AG04450 (cell line): ENCODE measurements around the gene CACNA2D3. TPM values are rescaled to one million over a fixed set of nuclear protein-coding genes. Genes with fewer than 3 reads are reported as not detected.

Experiments used
- CTCF ChIA-PET: fragments of 300-600, 350-600 bp; formaldehyde crosslinking; extraction: SDS; loops from one replicate; lab custom pipeline; 2022; ENCODE audit warnings: antibody characterized with exemption, inconsistent platforms; lab: Charles Lee
- POLR2A ChIA-PET: fragments of 350-600 bp; formaldehyde crosslinking; extraction: SDS; loops from one replicate; lab custom pipeline; 2021; ENCODE audit warnings: antibody characterized with exemption, inconsistent platforms; lab: Yijun Ruan, JAX
- DNase-seq: peaks from one replicate; pipeline ENCODE4 v3.0.0-alpha.2; 2011; ENCODE audit warnings: low read depth, low spot score
- H3K27ac ChIP-seq: one replicate; pipeline ENCODE4 v1.5.1; 2012; ENCODE audit warnings: low read depth, low read length, control low read depth
- H3K27me3 ChIP-seq: one replicate; pipeline ENCODE4 v1.6.0; 2012; ENCODE audit warnings: low read length; ENCODE audit not compliant: control insufficient read depth, insufficient read depth
- H3K4me3 ChIP-seq: 2 replicates; pipeline ENCODE4 v1.5.1; 2011; ENCODE audit warnings: mild to moderate bottlenecking, low read depth, low read length, control low read depth
- H3K9me3 ChIP-seq: 2 replicates; pipeline ENCODE4 v1.5.1; 2012; ENCODE audit warnings: low read length; ENCODE audit not compliant: control insufficient read depth, insufficient read depth
- CTCF ChIP-seq: IDR thresholded peaks from 2 replicates; pipeline ENCODE4 v1.5.1; 2011; ENCODE audit warnings: low read depth, low read length, control low read depth, inconsistent platforms
- polyA plus RNA-seq: library from polyadenylated mRNA; depleted of rRNA; stranded (reverse); fragments of >200 nt; gene quantifications from 2 replicates; pipeline ENCODE4 v1.2.3, GENCODE V29; 2011

The CACNA2D3 gene
- polyA plus RNA-seq, 1 experiment = 0.32 TPM

DNA sequence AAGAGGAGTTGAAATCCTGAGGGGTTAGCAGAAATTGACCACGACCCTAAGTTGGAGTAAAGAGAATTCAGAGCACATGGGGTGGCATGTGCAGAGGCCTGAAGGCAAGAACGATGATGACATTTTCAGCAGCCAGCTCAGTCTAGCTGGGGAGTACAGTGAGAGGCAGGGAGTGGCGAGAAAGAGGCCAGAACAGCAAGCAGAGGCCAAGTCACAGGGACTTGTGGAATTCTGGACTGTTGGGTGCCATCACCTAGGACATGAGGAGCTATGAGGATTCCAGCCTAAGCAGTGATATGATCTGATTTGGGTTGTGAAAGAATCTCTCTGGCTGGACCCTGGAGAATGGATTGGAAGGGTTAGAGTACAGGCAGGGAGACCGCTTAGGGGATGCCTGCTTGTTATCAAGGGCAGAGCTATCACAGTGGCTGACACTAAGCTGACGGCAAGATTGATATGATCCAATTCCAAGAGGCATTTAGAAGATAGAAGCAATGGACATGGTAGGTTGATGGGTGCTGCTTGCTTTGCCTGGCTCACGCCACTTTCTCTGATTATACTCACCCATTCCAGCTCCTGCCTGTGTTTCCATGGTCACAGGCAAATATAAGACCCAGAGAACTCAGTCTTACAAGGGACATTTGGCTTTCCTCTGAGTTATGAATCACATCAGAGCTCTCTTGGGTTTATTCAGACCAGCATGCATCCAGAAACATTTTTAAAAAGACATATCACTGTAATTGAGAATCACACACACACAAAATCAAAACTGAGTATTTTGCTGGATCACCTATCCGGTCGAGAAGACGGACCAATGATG lies 739.1 kb downstream of the CACNA2D3 start:
- CTCF ChIA-PET = interaction anchor here (0.5 to 1.8 kb wide), 2 partner anchors 8 to 1020 kb away, joined by 3 to 13 read pairs; no protein-coding TSS in a partner anchor
- no peak for TF ChIP-seq CTCF

GRCh38 chr3:54862526-54862925 lies 740.2 kb downstream of the CACNA2D3 start:
- ChIA-PET CTCF (interaction anchor here (1.8 kb wide), 1 partner anchor 10 kb away, joined by 13 read pairs; no protein-coding TSS in a partner anchor), POLR2A (no interaction called here)
- no peak for DNase-seq
- no peak overlapping the region for H3K27ac ChIP-seq
- no peaks in the 10 kb centered on the region for H3K27me3 ChIP-seq
- H3K4me3 ChIP-seq = no peak overlapping the region
- TF ChIP-seq CTCF = no peak
- no peaks in the 10 kb centered on the region for H3K9me3 ChIP-seq

More for the DNA sequence above, 739.1 kb downstream of the CACNA2D3 start:
- no peak overlapping the region for H3K27ac ChIP-seq
- no peak overlapping the region for H3K4me3 ChIP-seq
- POLR2A ChIA-PET = no interaction called here
- no peak for DNase-seq
- no peaks in the 10 kb centered on the region for H3K27me3 ChIP-seq
- no peaks in the 10 kb centered on the region for H3K9me3 ChIP-seq

DNA sequence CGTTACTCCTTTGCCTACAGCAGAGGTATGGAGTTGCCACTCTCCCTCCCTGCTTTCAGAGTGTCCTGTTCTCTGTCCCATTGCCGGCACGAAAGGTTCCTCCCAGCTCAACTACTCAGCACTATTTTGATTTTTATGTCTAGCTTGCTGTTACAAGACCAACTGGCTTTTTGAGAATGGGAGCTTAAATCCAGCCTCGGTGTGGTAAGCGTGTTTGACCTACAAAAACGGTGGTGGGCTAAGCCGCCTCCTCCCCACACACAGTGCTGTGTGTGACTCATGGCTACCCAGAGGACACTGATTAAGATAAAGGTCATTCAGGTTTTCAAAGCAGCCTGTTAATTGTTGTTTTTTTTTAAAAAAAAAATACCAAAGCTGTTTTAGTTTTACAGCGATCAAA lies 741.0 kb downstream of the CACNA2D3 start:
- H3K27me3 ChIP-seq = no peaks in the 10 kb centered on the region
- H3K4me3 ChIP-seq = no peak overlapping the region
- no peak for DNase-seq
- H3K27ac ChIP-seq = no peak overlapping the region
- no peak for TF ChIP-seq CTCF
- CTCF ChIA-PET = no interaction called here
- POLR2A ChIA-PET = no interaction called here
- H3K9me3 ChIP-seq = no peaks in the 10 kb centered on the region

DNA sequence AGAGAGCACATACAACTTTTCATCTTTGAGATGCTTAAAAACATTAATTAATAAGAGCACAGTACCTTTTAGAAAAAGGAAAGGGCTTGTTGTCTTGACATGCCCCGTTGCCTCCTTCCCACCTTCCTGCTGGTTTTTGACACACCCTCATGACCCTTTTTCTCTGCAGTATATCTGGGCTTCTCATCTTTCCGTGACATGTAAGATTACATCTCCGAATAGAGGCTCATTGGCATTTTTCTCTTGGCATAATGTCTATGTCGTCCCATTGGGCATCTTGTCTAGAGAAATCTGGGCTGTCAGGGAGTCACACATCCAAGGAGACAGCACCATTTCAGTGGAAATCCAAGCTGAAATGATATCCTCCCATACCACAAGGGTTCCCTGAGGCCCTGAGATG lies 741.4 kb downstream of the CACNA2D3 start:
- no peak for TF ChIP-seq CTCF
- DNase-seq = no peak
- Histone ChIP-seq H3K4me3 (no peak overlapping the region), H3K27me3 (no peaks in the 10 kb centered on the region), H3K27ac (no peak overlapping the region), H3K9me3 (no peaks in the 10 kb centered on the region)
- ChIA-PET CTCF (interaction anchor here (0.6 kb wide), 1 partner anchor 927 kb away, joined by 5 read pairs; no protein-coding TSS in a partner anchor), POLR2A (no interaction called here)

GRCh38 chr3:54865316-54865715 lies 743.0 kb downstream of the CACNA2D3 start:
- CTCF ChIA-PET = no interaction called here

More at GRCh38 chr3:54865316-54865715, 743.0 kb downstream of the CACNA2D3 start:
- no peak for DNase-seq
- H3K4me3 ChIP-seq = no peak overlapping the region
- H3K27ac ChIP-seq = no peak overlapping the region
- no peaks in the 10 kb centered on the region for H3K9me3 ChIP-seq
- TF ChIP-seq CTCF = no peak
- no peaks in the 10 kb centered on the region for H3K27me3 ChIP-seq
- POLR2A ChIA-PET = no interaction called here
